ENCODE measurements around the gene ZC2HC1B. TPM values are rescaled to one million over a fixed set of nuclear protein-coding genes. Genes with fewer than 3 reads are reported as not detected.
A peak's percentile ranks its signal among the peaks of the same experiment; 100 is the strongest.

Gene ZC2HC1B
- total and polyA plus RNA-seq, 9 of the 15 experiments (the other 6 are each of a cell fraction or from before 2014, with no cell fraction given): not detected

DNA sequence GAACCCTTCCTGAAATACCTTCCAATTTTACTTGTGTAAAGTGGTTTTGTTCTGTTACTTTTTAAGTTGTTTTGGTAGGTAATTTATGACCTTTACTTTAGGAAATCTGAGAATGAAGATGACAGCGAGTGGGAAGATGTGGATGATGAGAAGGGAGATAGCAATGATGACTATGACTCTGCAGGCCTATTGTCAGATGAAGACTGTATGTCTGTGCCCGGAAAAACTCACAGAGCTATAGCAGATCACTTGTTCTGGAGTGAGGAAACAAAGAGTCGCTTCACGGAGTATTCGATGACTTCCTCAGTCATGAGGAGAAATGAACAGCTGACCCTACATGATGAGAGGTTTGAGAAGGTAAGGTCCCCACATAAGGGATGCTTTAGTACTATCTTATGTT, 6.6 kb upstream of the ZC2HC1B start:
- in situ Hi-C loops (cut with MboI): no loop called here
- no peak overlapping the region for H3K9ac ChIP-seq (ENCODE audit: insufficient read depth in 1 of 2, low read depth in 2 of 2, low read length in 2 of 2)
- CTCF ChIA-PET (ENCODE audit: low intra/inter-chr PET ratio): no interaction called here

DNA sequence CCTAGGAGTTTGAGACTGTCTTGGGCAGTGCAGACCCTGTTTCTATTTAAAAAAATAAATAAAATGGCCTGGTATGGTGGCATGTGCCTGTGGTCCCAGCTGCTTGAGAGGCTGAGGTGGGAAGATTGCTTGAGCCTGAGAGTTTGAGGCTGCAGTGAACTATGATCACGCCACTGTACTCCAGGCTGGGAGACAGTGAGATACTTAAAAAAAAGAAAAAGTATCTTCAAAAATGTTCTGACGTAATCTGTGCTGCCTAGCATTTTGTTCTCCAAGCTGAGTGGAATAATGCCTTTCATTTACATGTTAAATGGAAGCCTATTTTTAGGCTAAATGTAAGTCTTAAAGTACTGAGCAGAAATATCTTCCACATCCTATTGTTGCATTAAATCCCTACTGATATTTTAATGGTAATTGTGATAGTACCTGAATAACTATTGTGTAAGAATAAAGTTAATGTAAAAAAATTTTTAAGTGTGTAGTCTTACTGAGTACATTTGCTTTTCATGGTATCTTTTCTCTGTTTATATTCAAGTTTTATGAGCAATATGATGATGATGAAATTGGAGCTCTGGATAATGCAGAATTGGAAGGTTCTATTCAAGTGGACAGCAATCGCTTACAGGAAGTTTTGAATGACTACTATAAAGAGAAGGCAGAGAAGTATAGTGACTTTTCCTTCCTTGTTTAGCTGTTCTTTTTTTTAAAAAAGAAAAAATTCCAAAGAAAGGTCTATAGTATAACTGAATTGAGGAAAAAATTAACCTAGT, 4.2 kb upstream of the ZC2HC1B start:
- H3K36me3 ChIP-seq (ENCODE audit: control insufficient read depth, insufficient read depth, low read length): peaks cover 98% of the 10 kb centered on the region
- intact Hi-C loops (cut with micrococcal nuclease): loop anchor here (10.0 kb wide), 1 partner anchor 155 kb away; no protein-coding TSS in a partner anchor
- no TSS peak for BruUV-seq (replicated peaks)
- H4K20me1 ChIP-seq (replicated peaks; ENCODE audit: control insufficient read depth, insufficient read depth, low read length): no peaks in the 10 kb centered on the region
- no peaks in the 10 kb centered on the region for H3K9me1 ChIP-seq (ENCODE audit: control insufficient read depth, insufficient read depth, low read length)
- no peaks in the 10 kb centered on the region for H3K9me3 ChIP-seq (replicated peaks; ENCODE audit: control insufficient read depth, insufficient read depth, low read depth, low read length)
- TF ChIP-seq CBX3 (IDR thresholded peaks at IDR 0.05; ENCODE audit: borderline replicate concordance in 1 of 2, low read length in 2 of 2): no peak
- TF ChIP-seq, protein P1, sequence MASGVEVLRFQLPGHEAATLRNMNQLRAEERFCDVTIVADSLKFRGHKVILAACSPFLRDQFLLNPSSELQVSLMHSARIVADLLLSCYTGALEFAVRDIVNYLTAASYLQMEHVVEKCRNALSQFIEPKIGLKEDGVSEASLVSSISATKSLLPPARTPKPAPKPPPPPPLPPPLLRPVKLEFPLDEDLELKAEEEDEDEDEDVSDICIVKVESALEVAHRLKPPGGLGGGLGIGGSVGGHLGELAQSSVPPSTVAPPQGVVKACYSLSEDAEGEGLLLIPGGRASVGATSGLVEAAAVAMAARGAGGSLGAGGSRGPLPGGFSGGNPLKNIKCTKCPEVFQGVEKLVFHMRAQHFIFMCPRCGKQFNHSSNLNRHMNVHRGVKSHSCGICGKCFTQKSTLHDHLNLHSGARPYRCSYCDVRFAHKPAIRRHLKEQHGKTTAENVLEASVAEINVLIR (CRISPR knock-in tag; IDR thresholded peaks at IDR 0.05): no peak
- no peak for TF ChIP-seq CC2D1A (IDR thresholded peaks at IDR 0.05)
- TF ChIP-seq CEBPG (CRISPR knock-in tag; IDR thresholded peaks at IDR 0.05): no peak
- peak in 1 of 2 experiments; percentile 16; a peak in 1 of 4 replicates for TF ChIP-seq CEBPG (tag; conservative IDR thresholded peaks at IDR 0.05 in 1 of 2, IDR thresholded peaks at IDR 0.05 in 1 of 2)
- peak; percentile 42; the same call in 1 of the 2 replicates for TF ChIP-seq CEBPB (tag; IDR thresholded peaks at IDR 0.05)
- no peak for TF ChIP-seq SAFB (IDR thresholded peaks at IDR 0.05; ENCODE audit: borderline replicate concordance, low read depth, low read length)
- 96% methylated on average over 3 of the region's 3 CpGs for WGBS (ENCODE audit: insufficient coverage, low coverage, missing lambda C conversion rate)
- DNase-seq (ENCODE audit: extremely low read depth in 1 of 4, low spot score in 3 of 4): no peak
- ChIA-PET CTCF (ENCODE audit: low intra/inter-chr PET ratio) (no interaction called here), POLR2A (interaction anchor here (0.6 to 1.1 kb wide), 2 partner anchors 9 to 154 kb away, joined by 3 to 4 read pairs; no protein-coding TSS in a partner anchor)
- ATAC-seq: no peak
- H3K4me3 ChIP-seq: no peak overlapping the region
- peaks cover 13% of the 10 kb centered on the region; the same call in 2 of the 3 replicates for H3K79me2 ChIP-seq (ENCODE audit: control insufficient read depth, insufficient read depth, low read length)
- in situ Hi-C loops (cut with MboI): no loop called here
- H3K4me2 ChIP-seq (ENCODE audit: insufficient read depth, low read length): no peak overlapping the region
- H3K4me1 ChIP-seq (replicated peaks in 1 of 2; ENCODE audit: control insufficient read depth in 2 of 2, insufficient read depth in 2 of 2, low read length in 2 of 2): no peaks in the 10 kb centered on the region
- H2AFZ ChIP-seq (ENCODE audit: low read depth, low read length): no peak overlapping the region
- no peak overlapping the region for H3K9ac ChIP-seq (ENCODE audit: insufficient read depth in 1 of 2, low read depth in 2 of 2, low read length in 2 of 2)
- no peaks in the 10 kb centered on the region for H3K27me3 ChIP-seq (ENCODE audit: control insufficient read depth in 2 of 2, insufficient read depth in 2 of 2, low read length in 2 of 2)
- FAIRE-seq: no peak
- H3K27ac ChIP-seq (ENCODE audit: extremely low read depth, low read depth, low read length): no peak overlapping the region

More for the DNA sequence above, 6.6 kb upstream of the ZC2HC1B start:
- BruUV-seq (replicated peaks): no TSS peak
- Histone ChIP-seq H2AFZ (ENCODE audit: low read depth, low read length) (no peak overlapping the region), H3K9me1 (ENCODE audit: control insufficient read depth, insufficient read depth, low read length) (no peaks in the 10 kb centered on the region), H3K79me2 (ENCODE audit: control insufficient read depth, insufficient read depth, low read length) (peaks cover 27% of the 10 kb centered on the region; the same call in 2 of the 3 replicates), H3K27ac (ENCODE audit: extremely low read depth, low read depth, low read length) (no peak overlapping the region), H3K36me3 (ENCODE audit: control insufficient read depth, insufficient read depth, low read length) (peaks cover 90% of the 10 kb centered on the region), H3K4me2 (ENCODE audit: insufficient read depth, low read length) (no peak overlapping the region), H3K27me3 (ENCODE audit: control insufficient read depth in 2 of 2, insufficient read depth in 2 of 2, low read length in 2 of 2) (no peaks in the 10 kb centered on the region), H3K4me1 (replicated peaks in 1 of 2; ENCODE audit: control insufficient read depth in 2 of 2, insufficient read depth in 2 of 2, low read length in 2 of 2) (no peaks in the 10 kb centered on the region), H3K9me3 (replicated peaks; ENCODE audit: control insufficient read depth, insufficient read depth, low read depth, low read length) (no peaks in the 10 kb centered on the region), H4K20me1 (replicated peaks; ENCODE audit: control insufficient read depth, insufficient read depth, low read length) (no peaks in the 10 kb centered on the region), H3K4me3 (no peak overlapping the region)
- intact Hi-C loops (cut with micrococcal nuclease): no loop called here
- DNase-seq (ENCODE audit: extremely low read depth in 1 of 4, low spot score in 3 of 4): no peak
- 92% methylated on average over 5 of the region's 5 CpGs for WGBS (ENCODE audit: insufficient coverage, low coverage, missing lambda C conversion rate)
- no peak for ATAC-seq
- no peak for FAIRE-seq
- TF ChIP-seq, protein P2, sequence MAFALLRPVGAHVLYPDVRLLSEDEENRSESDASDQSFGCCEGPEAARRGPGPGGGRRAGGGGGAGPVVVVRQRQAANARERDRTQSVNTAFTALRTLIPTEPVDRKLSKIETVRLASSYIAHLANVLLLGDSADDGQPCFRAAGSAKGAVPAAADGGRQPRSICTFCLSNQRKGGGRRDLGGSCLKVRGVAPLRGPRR (CRISPR knock-in tag; IDR thresholded peaks at IDR 0.05): no peak
- TF ChIP-seq SUPT5H (IDR thresholded peaks at IDR 0.05) (no peak), NRF1 (conservative IDR thresholded peaks at IDR 0.05 in 1 of 2, IDR thresholded peaks at IDR 0.05 in 1 of 2) (no peak), NELFE (IDR thresholded peaks at IDR 0.05; ENCODE audit: insufficient read depth, insufficient read length) (no peak), RHOXF2B (CRISPR knock-in tag; conservative IDR thresholded peaks at IDR 0.05) (no peak)
- POLR2A ChIA-PET: interaction anchor here (0.7 kb wide), 1 partner anchor 9 kb away, joined by 3 read pairs; no protein-coding TSS in a partner anchor

Data from K562 (cell line).